Esophagus muscularis mucosa (tissue), 4 donors: Measurements from ENCODE around the gene DLST. TPM values are rescaled to one million over a fixed set of nuclear protein-coding genes. Genes with fewer than 3 reads are reported as not detected.

ENCODE experiments used
- DNase-seq: peaks from one replicate; pipeline ENCODE4 v3.0.0-alpha.2; 2017; ENCODE audit errors: extremely low spot score
- H3K27ac ChIP-seq, 4 donors: fragments of 200-600 bp; sonication (generic); replicated peaks in 1 of 4; 1 replicate in 3 of 4; 2 replicates in 1 of 4; pipeline ENCODE4 v1.5.1; 2016 to 2019; ENCODE audit warnings: mild to moderate bottlenecking in 1 of 4
- H3K27me3 ChIP-seq, 4 donors: fragments of 200-600 bp; sonication (generic); one replicate each; pipeline versions ENCODE4 v1.5.1 to v1.6.0; 2016 to 2019
- H3K36me3 ChIP-seq, 4 donors: fragments of 200-600 bp; sonication (generic); one replicate each; pipeline ENCODE4 v1.5.1; 2016 to 2019
- H3K4me1 ChIP-seq, 4 donors: fragments of 200-600 bp; sonication (generic); one replicate each; pipeline ENCODE4 v1.5.1; 2016 to 2019
- H3K4me3 ChIP-seq, 4 donors: fragments of 200-600 bp; sonication (generic); 1 replicate in 2 of 4; 2 replicates in 2 of 4; pipeline ENCODE4 v1.5.1; 2016 to 2019; ENCODE audit warnings: mild to moderate bottlenecking in 4 of 4, moderate library complexity in 1 of 4
- H3K9me3 ChIP-seq, 4 donors: fragments of 200-600 bp; sonication (generic); 1 replicate in 3 of 4; 2 replicates in 1 of 4; pipeline ENCODE4 v1.5.1; 2016 to 2019
- CTCF ChIP-seq, 3 experiments: fragments of 200-600 bp in 2 of 3; fragments of 450-650 bp in 1 of 3; sonication (generic) in 2 of 3; IDR thresholded peaks; one replicate each; pipeline ENCODE4 v1.5.1; 2017 to 2019; ENCODE audit warnings: antibody characterized with exemption in 3 of 3, mild to moderate bottlenecking in 2 of 3, moderate library complexity in 1 of 3
- EP300 ChIP-seq: sonication (generic); formaldehyde crosslinking; IDR thresholded peaks from one replicate; pipeline ENCODE4 v1.6.1; 2017; ENCODE audit warnings: antibody characterized with exemption
- POLR2A ChIP-seq: fragments of 450-650 bp; IDR thresholded peaks from one replicate; pipeline ENCODE4 v1.6.1; 2017; ENCODE audit warnings: antibody characterized with exemption, moderate library complexity, mild to moderate bottlenecking, low read depth
- POLR2AphosphoS5 ChIP-seq, 2 donors: sonication (generic); formaldehyde crosslinking; IDR thresholded peaks; one replicate each; pipeline ENCODE4 v1.6.1; 2017; ENCODE audit warnings: antibody characterized with exemption in 2 of 2
- WGBS: methylation state at CpG from one replicate; pipeline ENCODE4 v1.1.5; 2018; 5-methylcytosine and 5-hydroxymethylcytosine counted together
- intact Hi-C: fragments of 100-400 bp; cut with DNase I; formaldehyde crosslinking; loops from one replicate; pipeline ENCODE4 v1.15.1; 2023
- total RNA-seq, 4 donors: library from RNA; depleted of rRNA; stranded (reverse); fragments of >200 nt; gene quantifications; one replicate each; pipeline versions ENCODE4 v1.1.0 to v1.2.1, GENCODE V29; 2016

DLST gene
- total RNA-seq, 4 donors from 2014 or later = 72.7 to 96.2 (median 88.5) TPM

- peak overlapping the region in 1 of 4 donors; percentile 0 for H3K27ac ChIP-seq
- H3K27me3 ChIP-seq = no peaks in the 10 kb centered on the region
- no peaks in the 10 kb centered on the region for H3K9me3 ChIP-seq
- TF ChIP-seq EP300 = no peak
- TF ChIP-seq POLR2AphosphoS5 (IDR thresholded peaks at IDR 0.05) = no peak
- TF ChIP-seq CTCF (IDR thresholded peaks at IDR 0.05) = no peak
- no peak for TF ChIP-seq POLR2A
- H3K36me3 ChIP-seq = peaks cover 0 to 42% (median 23%) of the 10 kb centered on the region in 4 donors
- DNase-seq = no peak
- intact Hi-C loops = no loop called here
- peaks cover 3 to 16% (median 8%) of the 10 kb centered on the region in 4 donors for H3K4me1 ChIP-seq
- no peak overlapping the region for H3K4me3 ChIP-seq
- 88% methylated on average over 1 of the region's 1 CpG for WGBS
Measured at GRCh38 chr14:74836251-74836960, 45.3 kb upstream of the DLST start.

GRCh38 chr14:74838166-74838565 is 43.5 kb upstream of the DLST start:
- Histone ChIP-seq H3K27me3 (no peaks in the 10 kb centered on the region), H3K4me1 (peaks cover 3 to 16% (median 8%) of the 10 kb centered on the region in 4 donors), H3K9me3 (no peaks in the 10 kb centered on the region), H3K36me3 (peaks cover 0 to 38% (median 14%) of the 10 kb centered on the region in 4 donors), H3K27ac (peak overlapping the region in 3 of 4 donors; percentile 8 to 37 (median 24)), H3K4me3 (no peak overlapping the region)
- 45% methylated on average over 2 of the region's 2 CpGs for WGBS
- no peak for DNase-seq
- TF ChIP-seq POLR2A (no peak), EP300 (no peak), POLR2AphosphoS5 (IDR thresholded peaks at IDR 0.05) (no peak), CTCF (IDR thresholded peaks at IDR 0.05) (no peak)
- intact Hi-C loops = no loop called here

- Histone ChIP-seq H3K27ac (no peak overlapping the region), H3K36me3 (peaks cover 0 to 20% (median 10%) of the 10 kb centered on the region in 4 donors), H3K4me1 (peaks cover 3 to 16% (median 8%) of the 10 kb centered on the region in 4 donors), H3K9me3 (no peaks in the 10 kb centered on the region), H3K4me3 (no peak overlapping the region), H3K27me3 (no peaks in the 10 kb centered on the region)
- intact Hi-C loops = no loop called here
- TF ChIP-seq EP300 = no peak
- TF ChIP-seq POLR2AphosphoS5 (IDR thresholded peaks at IDR 0.05) = no peak
- no peak for TF ChIP-seq CTCF (IDR thresholded peaks at IDR 0.05)
- TF ChIP-seq POLR2A = no peak
- no peak for DNase-seq
- WGBS = 87% methylated on average over 5 of the region's 5 CpGs
Measured at GRCh38 chr14:74840603-74841030, 41.1 kb upstream of the DLST start.

- WGBS = 80% methylated on average over 4 of the region's 4 CpGs
- Histone ChIP-seq H3K4me1 (peaks cover 3 to 12% (median 8%) of the 10 kb centered on the region in 4 donors), H3K36me3 (peaks cover 0 to 14% (median 5%) of the 10 kb centered on the region in 4 donors), H3K9me3 (no peaks in the 10 kb centered on the region), H3K27ac (no peak overlapping the region), H3K27me3 (no peaks in the 10 kb centered on the region), H3K4me3 (no peak overlapping the region)
- no peak for DNase-seq
- TF ChIP-seq CTCF (IDR thresholded peaks at IDR 0.05) (no peak), POLR2A (no peak), POLR2AphosphoS5 (IDR thresholded peaks at IDR 0.05) (no peak), EP300 (no peak)
- intact Hi-C loops = no loop called here
Measured at GRCh38 chr14:74841230-74842207, 40.2 kb upstream of the DLST start.
